ENCODE data around the gene STRIP1. TPM values are rescaled to one million over a fixed set of nuclear protein-coding genes. Genes with fewer than 3 reads are reported as not detected.

Gene STRIP1
- total and polyA plus RNA-seq, 2 of the 8 experiments (the other 6 are each of a cell fraction or from before 2014, with no cell fraction given), result 21.3 to 45.6 TPM

GRCh38 chr1:110064576-110065337 is 30.3 kb downstream of the STRIP1 start:
- Histone ChIP-seq H2BK5ac (ENCODE audit: low read depth, low read length) (no peak overlapping the region), H3K23ac (ENCODE audit: insufficient read length) (no peak overlapping the region), H2AFZ (ENCODE audit: low read length) (no peak overlapping the region), H3K18ac (ENCODE audit: extremely low read depth, low read length) (no peak overlapping the region), H4K5ac (ENCODE audit: insufficient read length, low read depth, low read length) (no peak overlapping the region), H3K27ac (ENCODE audit: low read depth, low read length) (no peak overlapping the region), H3K27me3 (replicated peaks in 1 of 4; ENCODE audit: control insufficient read depth in 3 of 4, extremely low read depth in 1 of 4, insufficient read depth in 3 of 4, low read length in 3 of 4) (peaks cover 41 to 54% (median 49%) of the 10 kb centered on the region in 4 experiments), H2BK120ac (replicated peaks; ENCODE audit: low read depth, low read length) (no peak overlapping the region), H3K4me3 (ENCODE audit: extremely low read depth in 1 of 4, insufficient read depth in 2 of 4, low read depth in 3 of 4, low read length in 4 of 4) (no peak overlapping the region), H3K14ac (ENCODE audit: insufficient read length) (no peak overlapping the region), H3K79me2 (ENCODE audit: control insufficient read depth in 1 of 2, insufficient read depth in 2 of 2, low read length in 2 of 2) (no peaks in the 10 kb centered on the region), H3K36me3 (ENCODE audit: control insufficient read depth in 2 of 4, insufficient read depth in 4 of 4, low read length in 3 of 4) (peaks cover 0 to 5% (median 0%) of the 10 kb centered on the region in 4 experiments; a peak in 3 of 8 replicates), H3K79me1 (ENCODE audit: low read depth, low read length) (no peaks in the 10 kb centered on the region), H2AK5ac (ENCODE audit: low read depth, low read length) (no peak overlapping the region), H3K23me2 (ENCODE audit: low read depth, low read length) (peaks cover 7% of the 10 kb centered on the region; the same call in 1 of the 2 replicates), H2BK12ac (ENCODE audit: low read depth, low read length) (no peak overlapping the region), H3K4ac (replicated peaks; ENCODE audit: insufficient read length, low read depth, low read length) (no peak overlapping the region), H4K91ac (replicated peaks; ENCODE audit: insufficient read length, low read length) (no peak overlapping the region), H3K4me1 (replicated peaks in 1 of 4; ENCODE audit: control insufficient read depth in 3 of 4, insufficient read depth in 4 of 4, low read length in 3 of 4) (peaks cover 0 to 24% (median 14%) of the 10 kb centered on the region in 4 experiments; a peak in 5 of 7 replicates), H3K56ac (replicated peaks; ENCODE audit: insufficient read length, low read depth, low read length) (no peak overlapping the region), H3K9ac (replicated peaks in 1 of 4; ENCODE audit: extremely low read depth in 1 of 4, low read depth in 3 of 4, low read length in 3 of 4) (no peak overlapping the region), H2BK15ac (ENCODE audit: low read length) (no peak overlapping the region), H4K8ac (ENCODE audit: extremely low read depth, insufficient read depth, low read length) (no peak overlapping the region), H3K9me3 (ENCODE audit: insufficient read depth in 2 of 2, low read depth in 1 of 2, low read length in 1 of 2) (no peaks in the 10 kb centered on the region; a peak in 1 of 4 replicates), H3K4me2 (ENCODE audit: insufficient read depth in 1 of 2, low read depth in 2 of 2, low read length in 2 of 2) (no peak overlapping the region), H2BK20ac (ENCODE audit: low read length) (no peak overlapping the region), H4K20me1 (replicated peaks in 1 of 2; ENCODE audit: control insufficient read depth in 1 of 2, insufficient read depth in 2 of 2, low read length in 2 of 2) (peaks cover 7 to 11% of the 10 kb centered on the region in 2 experiments)
- WGBS, 2 experiments (ENCODE audit: extremely low coverage in 1 of 2, insufficient coverage in 1 of 2, insufficient read length in 1 of 2, insufficient replicate concordance in 2 of 2, low coverage in 1 of 2, low lambda C conversion rate in 2 of 2, missing lambda C conversion rate in 1 of 2), result 89% methylated on average over 16 of the region's 18 CpGs; no CpG with 5 or more reads in 1 of the 2 experiments
- DNase-seq (ENCODE audit: low read depth in 1 of 2, low spot score in 2 of 2) (no peak), FAIRE-seq (no peak)
- ChIA-PET CTCF (ENCODE audit: partially characterized antibody) (interaction anchor here (0.6 to 52.4 kb wide), 9 partner anchors 11 to 1055 kb away, joined by 3 to 1450 read pairs (median 4); partner anchors contain the start of genes ALX3 and STRIP1), POLR2A (ENCODE audit: partially characterized antibody) (interaction anchor here (0.8 to 1.1 kb wide), 2 partner anchors 12 to 35 kb away, joined by 3 read pairs; no protein-coding TSS in a partner anchor)
- TF ChIP-seq SP2 (IDR thresholded peaks at IDR 0.05; ENCODE audit: low read length) (no peak), POLR2A (IDR thresholded peaks at IDR 0.05; ENCODE audit: control extremely low read depth in 1 of 2, low read depth in 2 of 2, low read length in 2 of 2) (no peak), GTF2F1 (IDR thresholded peaks at IDR 0.05; ENCODE audit: borderline replicate concordance, low read depth, low read length) (no peak), ZNF274 (IDR thresholded peaks at IDR 0.05; ENCODE audit: borderline replicate concordance, extremely low read depth, low read length) (no peak), PHF8 (conservative IDR thresholded peaks at IDR 0.05; ENCODE audit: low read depth, low read length) (no peak), TAF7 (optimal IDR thresholded peaks at IDR 0.05; ENCODE audit: borderline replicate concordance, low read depth, low read length) (no peak), ATF3 (IDR thresholded peaks at IDR 0.05; ENCODE audit: insufficient read depth, low read depth, low read length) (no peak), SIN3A (conservative IDR thresholded peaks at IDR 0.05 in 1 of 2, IDR thresholded peaks at IDR 0.05 in 1 of 2; ENCODE audit: low read depth in 1 of 2, low read length in 2 of 2) (no peak), POLR2AphosphoS5 (IDR thresholded peaks at IDR 0.05; ENCODE audit: low read depth, low read length) (no peak), SAP30 (IDR thresholded peaks at IDR 0.05; ENCODE audit: insufficient read depth, insufficient replicate concordance, low read length) (no peak), CHD2 (IDR thresholded peaks at IDR 0.05; ENCODE audit: low read length) (no peak), SIRT6 (IDR thresholded peaks at IDR 0.05; ENCODE audit: low read length) (no peak)
